H1 (cell line): ENCODE data around the gene FTL. TPM values are rescaled to one million over a fixed set of nuclear protein-coding genes. Genes with fewer than 3 reads are reported as not detected.

Experiments
- CHD7 ChIP-seq: fragments of 300-600 bp; sonication (generic); IDR thresholded peaks from 2 replicates; pipeline ENCODE4 v1.7.1; 2012; ENCODE audit warnings: low read length, moderate library complexity, mild to moderate bottlenecking, inconsistent platforms; ENCODE audit not compliant: insufficient replicate concordance
- HDAC2 ChIP-seq, 2 experiments: fragments of 300-600 bp in 1 of 2; sonication (generic) in 1 of 2; IDR thresholded peaks; 2 replicates each; pipeline ENCODE4 v1.6.1; 2011 to 2012; ENCODE audit warnings: low read depth in 2 of 2, low read length in 2 of 2, mild to moderate bottlenecking in 2 of 2, moderate library complexity in 2 of 2, borderline replicate concordance in 1 of 2, inconsistent platforms in 1 of 2
- HDAC6 ChIP-seq: IDR thresholded peaks from one replicate; pipeline ENCODE4 v1.7.1; 2012; ENCODE audit warnings: low read depth, mild to moderate bottlenecking, inconsistent platforms, low read length, moderate library complexity
- KDM1A ChIP-seq: fragments of 200-600, 300-600 bp; sonication (generic); IDR thresholded peaks from 2 replicates; pipeline ENCODE4 v1.7.1; 2016; ENCODE audit warnings: mild to moderate bottlenecking, low read length, borderline replicate concordance
- USF2 ChIP-seq: IDR thresholded peaks from 2 replicates; pipeline ENCODE4 v1.6.1; 2011; ENCODE audit warnings: low read length, improper control_type of control experiment
- polyA plus RNA-seq, 7 experiments: library from polyadenylated mRNA; depleted of rRNA in 3 of 7; stranded (reverse) in 5 of 7; unstranded in 2 of 7; fragments of >200 nt in 5 of 7; fragments of 200-250 nt in 2 of 7; gene quantifications; 1 replicate in 5 of 7; 2 replicates in 1 of 7; 4 replicates in 1 of 7; pipeline versions ENCODE4 v1.2.1 to v1.2.3, GENCODE V29; 2011 to 2013; ENCODE audit warnings: missing spikeins in 2 of 7, mixed read lengths in 2 of 7
- total RNA-seq: library from RNA; stranded (reverse); fragmentation: NEBNext Ultra II Directional; extraction: Animal tissue kit (Norgen Biotek cat#: 25700); gene quantifications from 2 replicates; pipeline ENCODE4 v1.2.1, GENCODE V29; 2021

FTL gene
- total and polyA plus RNA-seq, 2 of the 8 experiments (the other 6 are each of a cell fraction or from before 2014, with no cell fraction given), result 1,751 to 2,427 TPM

- no peak for TF ChIP-seq CHD7
- TF ChIP-seq HDAC6, result no peak
- no peak for TF ChIP-seq USF2
- TF ChIP-seq HDAC2 (IDR thresholded peaks at IDR 0.05; ENCODE audit: borderline replicate concordance in 1 of 2, low read depth in 2 of 2, low read length in 2 of 2), result no peak
- no peak for TF ChIP-seq KDM1A
Measured at GRCh38 chr19:48977061-48977460, 12.0 kb downstream of the FTL start (continued).
